DMS 273 treated with DMSO at 0.1 percent for 48 hours (cell line): ENCODE measurements around the gene EPN1.

ENCODE experiments used
- DNase-seq: peaks from one replicate; lab custom pipeline; 2025; lab: John Stamatoyannopoulos, UW

The EPN1 gene

GRCh38 chr19:55674841-55675660 is at the start of gene EPN1:
TSS of gene EPN1 (plus strand) at chr19:55675226. CDS start at chr19:55678628, 3,402 bp downstream.
- peak; percentile 90 for DNase-seq

DNA sequence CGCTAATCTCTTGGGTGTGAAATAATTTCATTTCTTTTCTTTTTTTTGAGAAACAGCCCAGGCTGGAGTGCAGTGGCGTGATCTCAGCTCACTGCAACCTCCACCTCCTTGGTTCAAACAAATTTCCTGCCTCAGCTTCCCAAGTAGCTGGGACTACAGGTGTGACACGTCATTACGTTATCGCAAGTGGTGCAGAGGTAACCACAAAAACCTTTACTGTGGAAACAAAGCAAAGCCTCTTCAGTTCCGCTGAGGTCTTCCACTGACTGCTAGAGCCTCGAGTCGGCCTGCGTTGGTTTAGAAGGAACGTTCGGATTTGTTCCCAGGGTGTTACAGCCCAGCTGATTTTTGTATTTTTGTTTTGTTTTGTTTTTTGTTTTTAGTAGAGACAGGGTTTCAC is 48.7 kb upstream of the EPN1 start:
- DNase-seq: no peak

- peak; percentile 83 for DNase-seq
These were observed 42.6 kb upstream of the EPN1 start for GRCh38 chr19:55632463-55632834.

DNA sequence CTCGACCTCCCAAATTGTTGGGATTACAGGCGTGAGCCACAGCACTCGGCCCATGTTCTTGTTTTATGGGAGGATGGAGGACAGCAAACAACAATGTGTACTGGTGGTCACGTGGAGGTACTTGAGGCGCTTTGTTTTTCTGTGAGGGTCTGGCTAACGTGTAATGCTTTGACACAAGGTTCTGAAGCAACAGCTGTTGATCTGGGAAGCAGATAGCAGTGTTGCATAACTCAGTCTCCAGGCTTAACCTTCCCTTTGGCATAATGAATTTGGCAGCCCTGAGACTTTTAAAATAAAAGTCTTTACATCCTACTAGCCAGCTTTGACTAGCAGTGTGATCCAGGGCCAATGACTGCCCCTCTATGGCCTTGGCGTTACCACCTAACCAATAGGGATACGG is 41.2 kb upstream of the EPN1 start:
- DNase-seq: no peak

GRCh38 chr19:55635334-55635717 is 39.7 kb upstream of the EPN1 start:
- DNase-seq: no peak

- DNase-seq: no peak
These were observed 39.1 kb upstream of the EPN1 start for GRCh38 chr19:55635856-55636440.

- no peak for DNase-seq
These were observed 38.3 kb upstream of the EPN1 start for GRCh38 chr19:55636723-55637122.

- no peak for DNase-seq
These were observed 37.5 kb upstream of the EPN1 start for GRCh38 chr19:55637534-55637933.

GRCh38 chr19:55638864-55639359 is 36.1 kb upstream of the EPN1 start:
- no peak for DNase-seq

DNA sequence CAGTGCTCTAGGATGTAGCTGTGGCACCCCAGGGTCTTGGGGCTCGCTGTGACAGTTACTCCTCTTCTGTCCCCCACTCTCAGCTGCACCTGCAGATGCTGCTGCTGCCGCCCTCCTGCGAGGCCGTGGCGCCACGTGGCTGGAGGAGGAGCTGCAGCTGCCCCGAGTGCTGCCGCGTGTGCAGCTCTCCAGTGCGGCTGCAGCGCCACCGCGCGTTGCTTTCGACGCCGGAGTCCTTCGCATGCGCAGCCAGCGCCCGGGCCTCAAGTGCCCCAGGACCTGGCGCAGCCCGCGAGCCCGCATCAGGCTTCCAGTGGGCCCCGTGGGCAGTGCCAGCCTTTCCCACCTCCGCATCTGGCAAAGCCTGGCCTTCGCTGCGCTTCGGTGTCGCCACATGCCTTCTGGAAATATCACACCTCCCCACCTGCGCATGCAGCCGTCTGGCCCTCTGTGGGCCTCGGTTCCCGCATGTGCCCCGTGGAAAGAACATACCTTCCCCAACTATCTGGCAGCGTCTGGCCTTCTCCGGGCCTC is 34.9 kb upstream of the EPN1 start:
- DNase-seq: no peak

GRCh38 chr19:55640577-55641425 is 34.2 kb upstream of the EPN1 start, which contains the start of gene ZNF580:
TSS of gene ZNF580 (plus strand) at chr19:55641002. CDS start at chr19:55642509, 1,507 bp downstream.
- DNase-seq: peak; percentile 31

DNA sequence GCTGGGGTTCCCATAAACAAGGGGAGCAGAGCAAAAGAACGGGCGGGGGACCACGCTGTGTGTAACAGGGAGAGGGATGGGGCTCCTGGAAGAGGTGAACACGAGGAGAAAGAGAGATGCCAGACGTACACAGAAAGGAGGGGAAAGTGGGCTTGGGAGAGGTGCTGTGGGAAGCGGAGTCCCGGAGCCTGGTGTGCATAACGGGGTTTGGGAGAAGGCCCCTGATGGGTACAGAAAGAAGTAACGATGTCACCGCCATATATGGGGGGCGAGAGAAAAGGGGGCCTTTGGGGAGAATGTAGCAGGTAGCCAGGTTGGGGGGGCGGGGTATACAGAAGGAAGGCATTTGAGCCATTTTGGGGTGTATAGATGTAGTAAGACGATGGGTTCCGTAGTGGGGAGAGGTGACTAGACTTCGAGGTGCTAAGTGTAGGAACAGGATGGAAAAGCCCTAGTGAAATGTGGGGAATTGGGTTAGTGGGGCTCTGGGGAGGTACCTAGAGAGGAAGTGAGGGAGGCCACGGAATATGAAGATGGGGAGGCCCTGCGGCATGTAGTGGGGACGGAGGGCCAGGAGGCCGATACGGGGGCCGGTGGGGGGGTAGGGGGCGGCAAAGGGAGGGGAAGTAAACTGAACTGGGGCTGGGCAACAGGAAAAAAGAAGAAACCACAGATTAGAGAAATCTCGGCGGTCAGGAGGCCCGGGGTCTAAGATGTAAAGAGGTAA is 33.4 kb upstream of the EPN1 start:
- DNase-seq: no peak

DNA sequence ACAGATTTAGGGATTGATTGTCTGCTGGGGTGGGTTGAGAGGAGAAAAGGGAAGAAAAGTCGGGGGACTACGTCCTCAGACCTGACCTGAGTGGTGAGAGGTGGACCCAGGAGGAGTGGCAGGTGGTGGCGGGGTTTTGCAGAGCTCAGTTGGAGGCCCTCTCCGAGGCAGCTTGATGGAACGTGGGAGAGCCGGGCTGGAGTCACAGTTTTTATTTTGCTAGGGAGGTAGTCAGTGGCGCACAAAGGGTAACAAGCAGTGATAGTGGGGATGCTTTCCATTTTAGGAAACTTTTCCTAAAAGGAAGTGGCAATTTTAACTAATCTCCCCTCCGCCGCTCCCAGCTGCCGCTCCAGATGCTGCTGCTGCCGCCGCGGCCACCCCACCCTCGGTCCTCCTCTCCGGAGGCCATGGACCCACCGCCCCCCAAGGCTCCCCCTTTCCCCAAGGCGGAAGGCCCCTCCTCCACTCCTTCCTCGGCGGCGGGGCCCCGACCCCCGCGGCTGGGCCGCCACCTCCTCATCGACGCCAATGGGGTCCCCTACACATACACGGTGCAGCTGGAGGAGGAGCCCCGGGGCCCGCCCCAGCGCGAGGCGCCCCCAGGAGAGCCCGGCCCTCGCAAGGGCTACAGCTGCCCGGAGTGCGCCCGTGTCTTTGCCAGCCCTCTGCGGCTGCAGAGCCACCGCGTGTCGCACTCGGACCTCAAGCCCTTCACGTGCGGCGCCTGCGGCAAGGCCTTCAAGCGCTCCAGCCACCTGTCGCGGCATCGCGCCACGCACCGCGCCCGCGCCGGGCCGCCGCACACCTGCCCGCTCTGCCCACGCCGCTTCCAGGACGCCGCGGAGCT is 32.6 kb upstream of the EPN1 start:
- DNase-seq: peak; percentile 53

DNA sequence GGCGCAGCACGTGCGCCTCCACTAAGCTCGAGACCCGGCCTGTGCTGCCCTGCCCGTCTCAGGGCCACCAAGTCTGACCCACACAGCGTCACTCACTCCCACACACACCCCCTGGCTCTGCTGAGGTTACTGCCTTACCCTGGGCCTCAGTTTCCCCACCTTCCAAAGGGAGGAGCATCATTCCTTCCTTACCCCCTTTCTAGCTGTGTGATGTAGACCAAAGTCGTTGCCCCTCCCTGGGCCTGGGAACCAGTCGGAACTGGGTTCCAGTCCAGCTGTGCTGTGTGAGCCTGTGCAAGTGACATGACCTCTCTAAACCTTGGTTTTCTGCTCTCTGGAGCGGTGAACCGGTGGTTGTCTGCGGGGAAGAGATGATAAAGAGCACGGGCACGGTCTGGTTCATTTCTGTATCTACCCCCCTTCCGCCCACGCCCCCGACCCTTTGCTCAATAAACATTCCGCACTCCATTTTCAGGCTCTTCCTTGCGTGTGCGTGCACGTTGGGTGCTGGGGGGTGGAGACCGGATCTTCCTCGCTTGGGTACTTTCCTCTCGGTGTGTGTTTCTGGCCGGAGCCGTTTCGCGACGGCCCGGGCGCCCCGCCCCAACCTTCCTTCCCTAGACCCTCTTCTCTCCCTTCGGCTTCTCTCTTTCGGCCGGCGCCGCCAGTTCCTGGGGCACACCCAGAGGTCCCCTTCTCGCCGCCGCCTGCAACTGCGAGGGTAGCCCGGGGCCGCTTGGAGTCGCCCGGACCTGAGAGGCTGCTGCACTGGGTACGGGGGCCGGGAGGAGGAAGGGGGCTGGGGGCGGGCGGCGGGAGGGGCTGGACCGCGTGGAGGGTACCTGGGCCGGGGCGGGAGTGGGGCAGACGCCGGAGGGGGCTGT is 31.8 kb upstream of the EPN1 start, which contains the start of gene ZNF581:
ZNF581 (plus strand) TSS at position 647 of the 884 bp plus-strand sequence. CDS start 923 bp downstream, outside the sequence.
- DNase-seq: peak; percentile 46

DNA sequence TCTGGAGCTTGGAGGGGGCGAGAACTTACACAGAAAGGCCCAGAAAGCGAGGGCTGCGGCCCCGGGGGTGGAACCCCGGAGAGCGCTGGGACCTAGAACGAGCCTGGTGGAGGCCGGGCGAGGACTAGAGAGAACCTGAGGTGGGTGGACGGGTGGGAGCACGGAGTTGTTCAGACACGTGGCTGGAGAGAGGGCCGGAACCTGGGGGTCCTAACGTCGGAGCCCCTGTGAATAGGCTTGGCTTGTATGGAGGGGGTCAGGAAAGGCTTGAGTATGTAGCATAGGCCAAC is 31.2 kb upstream of the EPN1 start:
- no peak for DNase-seq

DNA sequence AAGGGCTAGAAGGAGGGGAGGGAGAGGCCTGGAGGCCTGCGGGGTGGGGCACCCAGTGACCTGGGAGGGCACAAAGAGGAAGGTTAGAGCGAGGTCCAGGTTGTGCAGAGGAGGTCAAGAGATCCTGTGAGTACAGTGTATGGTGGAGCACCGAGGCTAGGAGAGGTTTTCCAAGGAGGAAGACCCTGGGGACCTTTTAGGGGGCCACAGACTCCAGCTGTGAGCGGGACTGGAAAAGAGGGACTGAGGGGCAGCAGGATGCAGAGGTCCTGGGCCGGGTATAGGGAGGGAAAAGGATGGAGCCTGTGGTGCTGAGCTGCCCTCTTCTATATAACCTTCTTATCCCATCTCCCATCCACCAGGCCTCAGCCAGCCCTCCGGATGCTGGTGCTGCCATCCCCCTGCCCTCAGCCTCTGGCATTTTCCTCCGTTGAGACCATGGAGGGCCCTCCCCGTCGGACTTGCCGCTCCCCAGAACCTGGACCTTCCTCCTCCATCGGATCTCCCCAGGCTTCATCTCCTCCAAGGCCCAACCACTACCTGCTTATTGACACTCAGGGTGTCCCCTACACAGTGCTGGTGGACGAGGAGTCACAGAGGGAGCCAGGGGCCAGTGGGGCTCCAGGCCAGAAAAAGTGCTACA is 30.7 kb upstream of the EPN1 start:
- no peak for DNase-seq

- no peak for DNase-seq
These were observed 30.0 kb upstream of the EPN1 start for GRCh38 chr19:55644842-55645511.

DNA sequence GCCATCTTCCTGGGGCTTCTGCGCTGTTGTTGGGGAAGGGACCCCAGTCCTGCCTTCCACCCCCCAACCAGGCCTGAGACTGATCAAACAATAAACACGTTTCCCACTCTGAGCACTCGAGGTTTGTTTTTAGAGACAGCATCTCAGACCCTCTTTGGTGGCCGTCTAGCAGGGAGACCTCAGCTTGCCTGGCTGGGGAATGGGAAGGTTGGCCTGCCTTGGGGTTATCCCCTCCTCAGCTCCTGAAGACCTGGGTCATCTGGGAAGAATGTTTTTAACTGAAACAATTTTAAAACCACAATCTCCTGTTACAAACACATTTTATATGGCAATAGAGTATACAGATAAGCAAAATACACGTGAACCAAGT is 29.5 kb upstream of the EPN1 start:
- no peak for DNase-seq
